HepG2 (cell line): ENCODE results near the gene TCTA. TPM values are rescaled to one million over a fixed set of nuclear protein-coding genes. Genes with fewer than 3 reads are reported as not detected.
A peak's percentile ranks its signal among the peaks of the same experiment; 100 is the strongest.

Source experiments
- EED ChIP-seq: sonication (generic); formaldehyde crosslinking; IDR thresholded peaks from 2 replicates; pipeline ENCODE4 v1.5.0; 2020; ENCODE audit warnings: mild to moderate bottlenecking, missing genetic modification reagents
- EP300 ChIP-seq, 3 experiments: sonication (generic) in 1 of 3; formaldehyde crosslinking in 1 of 3; IDR thresholded peaks; 2 replicates each; pipeline versions ENCODE4 v1.5.1 to v1.6.1; 2011 to 2020; ENCODE audit warnings: low read depth in 2 of 3, low read length in 2 of 3, borderline replicate concordance in 1 of 3, improper control_type of control experiment in 1 of 3, mild to moderate bottlenecking in 1 of 3, missing genetic modification reagents in 1 of 3, moderate library complexity in 1 of 3
- HOXA3 ChIP-seq: sonication (generic); formaldehyde crosslinking; IDR thresholded peaks from 2 replicates; pipeline ENCODE4 v1.5.0; 2020; ENCODE audit warnings: missing genetic modification reagents
- HOXA5 ChIP-seq: sonication (generic); formaldehyde crosslinking; IDR thresholded peaks from 2 replicates; pipeline ENCODE4 v1.4.0; 2020; ENCODE audit warnings: missing genetic modification reagents
- JUNB ChIP-seq: sonication (generic); formaldehyde crosslinking; IDR thresholded peaks from 2 replicates; pipeline ENCODE4 v1.8.0; 2022; ENCODE audit warnings: missing genetic modification reagents, mild to moderate bottlenecking, borderline replicate concordance
- MBD4 ChIP-seq: IDR thresholded peaks from 2 replicates; pipeline ENCODE4 v1.6.1; 2012; ENCODE audit warnings: low read length, inconsistent platforms, borderline replicate concordance
- NRL ChIP-seq: sonication (generic); formaldehyde crosslinking; IDR thresholded peaks from 2 replicates; pipeline ENCODE4 v1.5.0; 2020; ENCODE audit warnings: missing genetic modification reagents, mild to moderate bottlenecking, moderate library complexity, borderline replicate concordance
- PITX1 ChIP-seq: sonication (generic); formaldehyde crosslinking; IDR thresholded peaks from 2 replicates; pipeline ENCODE4 v1.5.1; 2020; ENCODE audit warnings: mild to moderate bottlenecking, missing genetic modification reagents
- SNAI1 ChIP-seq: sonication (generic); formaldehyde crosslinking; IDR thresholded peaks from 2 replicates; pipeline ENCODE4 v1.5.0; 2020; ENCODE audit warnings: mild to moderate bottlenecking, missing genetic modification reagents, borderline replicate concordance
- SRSF1 ChIP-seq: fragments of 200-400 bp; formaldehyde crosslinking; optimal IDR thresholded peaks from 2 replicates; pipeline ENCODE3; 2017; ENCODE audit warnings: mild to moderate bottlenecking, low read depth, low read length, moderate library complexity
- ZBTB7A ChIP-seq: sonication (generic); formaldehyde crosslinking; IDR thresholded peaks from 2 replicates; pipeline ENCODE4 v1.8.0; 2022; ENCODE audit warnings: mild to moderate bottlenecking, missing genetic modification reagents
- ZFP36L2 ChIP-seq: sonication (generic); formaldehyde crosslinking; IDR thresholded peaks from 2 replicates; pipeline ENCODE4 v1.4.0; 2020; ENCODE audit warnings: missing genetic modification reagents
- ZNF20 ChIP-seq: sonication (generic); formaldehyde crosslinking; IDR thresholded peaks from 2 replicates; pipeline ENCODE4 v1.4.0; 2020; ENCODE audit warnings: mild to moderate bottlenecking, moderate library complexity, missing genetic modification reagents
- ZNF354B ChIP-seq: sonication (generic); formaldehyde crosslinking; IDR thresholded peaks from 2 replicates; pipeline ENCODE4 v1.8.0; 2022; ENCODE audit warnings: mild to moderate bottlenecking, missing genetic modification reagents
- ZNF383 ChIP-seq: sonication (generic); formaldehyde crosslinking; IDR thresholded peaks from 2 replicates; pipeline ENCODE4 v1.4.0; 2020; ENCODE audit warnings: missing genetic modification reagents, mild to moderate bottlenecking, borderline replicate concordance
- ZNF749 ChIP-seq: sonication (generic); formaldehyde crosslinking; IDR thresholded peaks from 2 replicates; pipeline ENCODE4 v1.8.0; 2022; ENCODE audit warnings: mild to moderate bottlenecking, missing genetic modification reagents, moderate library complexity, borderline replicate concordance
- ZNF777 ChIP-seq: sonication (generic); formaldehyde crosslinking; IDR thresholded peaks from 2 replicates; pipeline ENCODE4 v1.4.0; 2020; ENCODE audit warnings: missing genetic modification reagents
- ZSCAN31 ChIP-seq: sonication (generic); formaldehyde crosslinking; IDR thresholded peaks from 2 replicates; pipeline ENCODE4 v1.5.0; 2020; ENCODE audit warnings: low read depth, mild to moderate bottlenecking, missing genetic modification reagents
- polyA plus RNA-seq, 8 experiments: library from polyadenylated mRNA; depleted of rRNA in 3 of 8; stranded (reverse) in 7 of 8; unstranded in 1 of 8; fragments of >200 nt; fragmentation: Illumina TruSeq in 4 of 8; extraction: Trizol in 4 of 8; gene quantifications; 2 replicates each; pipeline versions ENCODE4 v1.2.1 to v1.2.3, GENCODE V29; 2011 to 2016; ENCODE audit warnings: low read depth in 4 of 8, missing spikeins in 1 of 8, mixed read lengths in 1 of 8; ENCODE audit not compliant: insufficient read depth in 1 of 8
- total RNA-seq, 5 experiments: library from RNA; depleted of rRNA; stranded (reverse); fragments of >200 nt; fragmentation: Illumina TruSeq; extraction: Trizol; gene quantifications; 2 replicates each; pipeline ENCODE4 v1.2.3, GENCODE V29; 2016; ENCODE audit warnings: low read depth in 1 of 5
- TF ChIP-seq, protein P1 (sequence below), 2 experiments: sonication (generic) in 1 of 2; formaldehyde crosslinking in 1 of 2; IDR thresholded peaks; 2 replicates each; pipeline versions ENCODE4 v1.4.0 to v1.6.1; 2016 to 2020; ENCODE audit warnings: borderline replicate concordance in 1 of 2, low read depth in 1 of 2, mild to moderate bottlenecking in 1 of 2, missing genetic modification reagents in 1 of 2
- TF ChIP-seq, protein P2 (sequence below): sonication (generic); formaldehyde crosslinking; IDR thresholded peaks from 2 replicates; pipeline ENCODE4 v1.5.0; 2020; ENCODE audit warnings: missing genetic modification reagents
- TF ChIP-seq, protein P3 (sequence below), 2 experiments: sonication (generic) in 1 of 2; formaldehyde crosslinking in 1 of 2; IDR thresholded peaks; 2 replicates each; pipeline versions ENCODE4 v1.4.0 to v1.6.1; 2018 to 2020; ENCODE audit warnings: missing genetic modification reagents in 2 of 2, borderline replicate concordance in 1 of 2, low read depth in 1 of 2, mild to moderate bottlenecking in 1 of 2, missing biosample characterization in 1 of 2

TCTA gene
- total and polyA plus RNA-seq, 2 of the 13 experiments (the other 11 are each of a cell fraction or from before 2014, with no cell fraction given), result 8.3 to 13.2 TPM

DNA sequence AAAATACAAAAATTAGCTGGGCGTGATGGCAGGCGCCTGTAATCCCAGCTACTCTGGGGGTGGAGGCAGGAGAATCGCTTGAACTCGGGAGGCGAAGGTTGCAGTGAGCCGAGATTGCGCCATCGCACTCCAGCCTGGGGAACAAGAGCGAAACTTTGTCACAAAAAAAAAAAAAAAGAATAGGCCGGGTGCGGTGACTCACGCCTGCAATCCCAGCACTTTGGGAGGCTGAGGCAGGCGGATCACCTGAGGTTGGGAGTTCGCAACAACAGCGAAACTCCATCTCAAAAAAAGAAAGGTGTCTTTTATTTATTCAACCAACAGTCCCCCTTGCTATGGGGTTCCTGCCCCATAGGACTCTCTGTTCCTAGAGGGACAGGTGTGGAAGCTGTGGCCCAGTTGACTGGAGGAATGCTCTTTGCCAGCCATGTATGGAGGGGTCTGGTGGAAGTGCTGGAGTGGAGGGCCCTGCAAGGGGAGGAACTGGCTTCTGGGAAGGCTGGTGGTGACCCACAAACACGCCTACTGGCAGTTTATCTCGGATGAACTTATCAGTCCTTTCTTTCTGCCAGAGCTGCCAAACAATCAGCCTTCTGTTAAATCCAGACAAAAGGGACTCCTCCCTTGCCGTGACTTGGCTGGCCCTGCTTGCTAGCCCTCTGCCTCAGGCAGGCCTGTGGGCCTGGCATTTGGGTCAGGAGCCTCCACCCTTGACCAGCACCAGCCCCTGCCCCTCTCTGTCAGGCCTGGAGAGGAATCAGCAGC lies 53.2 kb downstream of the TCTA start (continued):
- TF ChIP-seq ZNF20 (CRISPR knock-in tag) (no peak), ZNF354B (CRISPR knock-in tag) (no peak), ZBTB7A (CRISPR knock-in tag) (no peak), EED (no peak), HOXA5 (CRISPR knock-in tag) (0 out of 2 replicates have a peak, but pooled peaks have one; percentile 23), SNAI1 (CRISPR knock-in tag) (no peak), MBD4 (no peak), ZNF749 (0 out of 2 replicates have a peak, but pooled peaks have one; percentile 29), SRSF1 (no peak), ZNF777 (CRISPR knock-in tag) (no peak), ZFP36L2 (CRISPR knock-in tag) (no peak), HOXA3 (CRISPR knock-in tag) (no peak; the same call in 1 of the 2 replicates), EP300 (IDR thresholded peaks at IDR 0.05; ENCODE audit: low read depth in 2 of 2, low read length in 2 of 2) (no peak; a peak in 1 of 4 replicates), EP300 (CRISPR knock-in tag; IDR thresholded peaks at IDR 0.05; ENCODE audit: borderline replicate concordance) (no peak), PITX1 (peak; percentile 4; the same call in 1 of the 2 replicates), ZSCAN31 (CRISPR knock-in tag) (no peak), JUNB (CRISPR knock-in tag) (peak; percentile 26; the same call in 1 of the 2 replicates), ZNF383 (CRISPR knock-in tag) (no peak), NRL (CRISPR knock-in tag) (no peak)
- TF ChIP-seq, protein P1, sequence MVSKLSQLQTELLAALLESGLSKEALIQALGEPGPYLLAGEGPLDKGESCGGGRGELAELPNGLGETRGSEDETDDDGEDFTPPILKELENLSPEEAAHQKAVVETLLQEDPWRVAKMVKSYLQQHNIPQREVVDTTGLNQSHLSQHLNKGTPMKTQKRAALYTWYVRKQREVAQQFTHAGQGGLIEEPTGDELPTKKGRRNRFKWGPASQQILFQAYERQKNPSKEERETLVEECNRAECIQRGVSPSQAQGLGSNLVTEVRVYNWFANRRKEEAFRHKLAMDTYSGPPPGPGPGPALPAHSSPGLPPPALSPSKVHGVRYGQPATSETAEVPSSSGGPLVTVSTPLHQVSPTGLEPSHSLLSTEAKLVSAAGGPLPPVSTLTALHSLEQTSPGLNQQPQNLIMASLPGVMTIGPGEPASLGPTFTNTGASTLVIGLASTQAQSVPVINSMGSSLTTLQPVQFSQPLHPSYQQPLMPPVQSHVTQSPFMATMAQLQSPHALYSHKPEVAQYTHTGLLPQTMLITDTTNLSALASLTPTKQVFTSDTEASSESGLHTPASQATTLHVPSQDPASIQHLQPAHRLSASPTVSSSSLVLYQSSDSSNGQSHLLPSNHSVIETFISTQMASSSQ (IDR thresholded peaks at IDR 0.05; ENCODE audit: low read depth), result no peak
- TF ChIP-seq, protein P1 (CRISPR knock-in tag; IDR thresholded peaks at IDR 0.05; ENCODE audit: borderline replicate concordance), result no peak; the same call in 1 of the 2 replicates
- TF ChIP-seq, protein P2, sequence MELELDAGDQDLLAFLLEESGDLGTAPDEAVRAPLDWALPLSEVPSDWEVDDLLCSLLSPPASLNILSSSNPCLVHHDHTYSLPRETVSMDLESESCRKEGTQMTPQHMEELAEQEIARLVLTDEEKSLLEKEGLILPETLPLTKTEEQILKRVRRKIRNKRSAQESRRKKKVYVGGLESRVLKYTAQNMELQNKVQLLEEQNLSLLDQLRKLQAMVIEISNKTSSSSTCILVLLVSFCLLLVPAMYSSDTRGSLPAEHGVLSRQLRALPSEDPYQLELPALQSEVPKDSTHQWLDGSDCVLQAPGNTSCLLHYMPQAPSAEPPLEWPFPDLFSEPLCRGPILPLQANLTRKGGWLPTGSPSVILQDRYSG (CRISPR knock-in tag), result no peak
- TF ChIP-seq, protein P3, sequence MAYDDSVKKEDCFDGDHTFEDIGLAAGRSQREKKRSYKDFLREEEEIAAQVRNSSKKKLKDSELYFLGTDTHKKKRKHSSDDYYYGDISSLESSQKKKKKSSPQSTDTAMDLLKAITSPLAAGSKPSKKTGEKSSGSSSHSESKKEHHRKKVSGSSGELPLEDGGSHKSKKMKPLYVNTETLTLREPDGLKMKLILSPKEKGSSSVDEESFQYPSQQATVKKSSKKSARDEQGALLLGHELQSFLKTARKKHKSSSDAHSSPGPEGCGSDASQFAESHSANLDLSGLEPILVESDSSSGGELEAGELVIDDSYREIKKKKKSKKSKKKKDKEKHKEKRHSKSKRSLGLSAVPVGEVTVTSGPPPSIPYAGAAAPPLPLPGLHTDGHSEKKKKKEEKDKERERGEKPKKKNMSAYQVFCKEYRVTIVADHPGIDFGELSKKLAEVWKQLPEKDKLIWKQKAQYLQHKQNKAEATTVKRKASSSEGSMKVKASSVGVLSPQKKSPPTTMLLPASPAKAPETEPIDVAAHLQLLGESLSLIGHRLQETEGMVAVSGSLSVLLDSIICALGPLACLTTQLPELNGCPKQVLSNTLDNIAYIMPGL (CRISPR knock-in tag; IDR thresholded peaks at IDR 0.05; ENCODE audit: borderline replicate concordance in 1 of 2, low read depth in 1 of 2), result no peak; a peak in 1 of 4 replicates
